ENCODE results near the gene ANK3. TPM values are rescaled to one million over a fixed set of nuclear protein-coding genes. Genes with fewer than 3 reads are reported as not detected.

Gene ANK3
- total RNA-seq, 1 experiment from 2014 or later: 69.6 TPM

GRCh38 chr10:60377955-60378354 lies 11.7 kb downstream of the ANK3 start:
- no peak overlapping the region for H3K27ac Mint-ChIP-seq
- H3K9me3 Mint-ChIP-seq: no peaks in the 10 kb centered on the region
- POLR2A ChIA-PET: no interaction called here
- TF ChIP-seq FOXK1 (CRISPR knock-in tag; IDR thresholded peaks at IDR 0.05) (no peak), HMGA2 (CRISPR knock-in tag; IDR thresholded peaks at IDR 0.05) (no peak), GRHL2 (CRISPR knock-in tag; IDR thresholded peaks at IDR 0.05; ENCODE audit: insufficient replicate concordance, severe bottlenecking) (no peak), ZNF396 (CRISPR knock-in tag; IDR thresholded peaks at IDR 0.05; ENCODE audit: borderline replicate concordance) (no peak), USF1 (CRISPR knock-in tag; IDR thresholded peaks at IDR 0.05) (no peak), STAT6 (CRISPR knock-in tag; conservative IDR thresholded peaks at IDR 0.05; ENCODE audit: low read depth) (no peak), ZNF317 (CRISPR knock-in tag; IDR thresholded peaks at IDR 0.05; ENCODE audit: borderline replicate concordance, low read depth) (no peak), ZNF219 (CRISPR knock-in tag; IDR thresholded peaks at IDR 0.05; ENCODE audit: borderline replicate concordance) (no peak), TCF7 (CRISPR knock-in tag; IDR thresholded peaks at IDR 0.05; ENCODE audit: low read depth) (no peak), ZNF121 (CRISPR knock-in tag; IDR thresholded peaks at IDR 0.05) (no peak), ATF3 (CRISPR knock-in tag; conservative IDR thresholded peaks at IDR 0.05) (no peak), NFE2L1 (CRISPR knock-in tag; IDR thresholded peaks at IDR 0.05) (no peak)
- TF ChIP-seq, protein P1, sequence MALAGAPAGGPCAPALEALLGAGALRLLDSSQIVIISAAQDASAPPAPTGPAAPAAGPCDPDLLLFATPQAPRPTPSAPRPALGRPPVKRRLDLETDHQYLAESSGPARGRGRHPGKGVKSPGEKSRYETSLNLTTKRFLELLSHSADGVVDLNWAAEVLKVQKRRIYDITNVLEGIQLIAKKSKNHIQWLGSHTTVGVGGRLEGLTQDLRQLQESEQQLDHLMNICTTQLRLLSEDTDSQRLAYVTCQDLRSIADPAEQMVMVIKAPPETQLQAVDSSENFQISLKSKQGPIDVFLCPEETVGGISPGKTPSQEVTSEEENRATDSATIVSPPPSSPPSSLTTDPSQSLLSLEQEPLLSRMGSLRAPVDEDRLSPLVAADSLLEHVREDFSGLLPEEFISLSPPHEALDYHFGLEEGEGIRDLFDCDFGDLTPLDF (CRISPR knock-in tag; IDR thresholded peaks at IDR 0.05): no peak
- TF ChIP-seq, protein P2, sequence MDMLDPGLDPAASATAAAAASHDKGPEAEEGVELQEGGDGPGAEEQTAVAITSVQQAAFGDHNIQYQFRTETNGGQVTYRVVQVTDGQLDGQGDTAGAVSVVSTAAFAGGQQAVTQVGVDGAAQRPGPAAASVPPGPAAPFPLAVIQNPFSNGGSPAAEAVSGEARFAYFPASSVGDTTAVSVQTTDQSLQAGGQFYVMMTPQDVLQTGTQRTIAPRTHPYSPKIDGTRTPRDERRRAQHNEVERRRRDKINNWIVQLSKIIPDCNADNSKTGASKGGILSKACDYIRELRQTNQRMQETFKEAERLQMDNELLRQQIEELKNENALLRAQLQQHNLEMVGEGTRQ (CRISPR knock-in tag; IDR thresholded peaks at IDR 0.05): no peak
- TF ChIP-seq, protein P3, sequence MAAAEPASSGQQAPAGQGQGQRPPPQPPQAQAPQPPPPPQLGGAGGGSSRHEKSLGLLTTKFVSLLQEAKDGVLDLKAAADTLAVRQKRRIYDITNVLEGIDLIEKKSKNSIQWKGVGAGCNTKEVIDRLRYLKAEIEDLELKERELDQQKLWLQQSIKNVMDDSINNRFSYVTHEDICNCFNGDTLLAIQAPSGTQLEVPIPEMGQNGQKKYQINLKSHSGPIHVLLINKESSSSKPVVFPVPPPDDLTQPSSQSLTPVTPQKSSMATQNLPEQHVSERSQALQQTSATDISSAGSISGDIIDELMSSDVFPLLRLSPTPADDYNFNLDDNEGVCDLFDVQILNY (CRISPR knock-in tag; IDR thresholded peaks at IDR 0.05): no peak
- TF ChIP-seq, protein P4, sequence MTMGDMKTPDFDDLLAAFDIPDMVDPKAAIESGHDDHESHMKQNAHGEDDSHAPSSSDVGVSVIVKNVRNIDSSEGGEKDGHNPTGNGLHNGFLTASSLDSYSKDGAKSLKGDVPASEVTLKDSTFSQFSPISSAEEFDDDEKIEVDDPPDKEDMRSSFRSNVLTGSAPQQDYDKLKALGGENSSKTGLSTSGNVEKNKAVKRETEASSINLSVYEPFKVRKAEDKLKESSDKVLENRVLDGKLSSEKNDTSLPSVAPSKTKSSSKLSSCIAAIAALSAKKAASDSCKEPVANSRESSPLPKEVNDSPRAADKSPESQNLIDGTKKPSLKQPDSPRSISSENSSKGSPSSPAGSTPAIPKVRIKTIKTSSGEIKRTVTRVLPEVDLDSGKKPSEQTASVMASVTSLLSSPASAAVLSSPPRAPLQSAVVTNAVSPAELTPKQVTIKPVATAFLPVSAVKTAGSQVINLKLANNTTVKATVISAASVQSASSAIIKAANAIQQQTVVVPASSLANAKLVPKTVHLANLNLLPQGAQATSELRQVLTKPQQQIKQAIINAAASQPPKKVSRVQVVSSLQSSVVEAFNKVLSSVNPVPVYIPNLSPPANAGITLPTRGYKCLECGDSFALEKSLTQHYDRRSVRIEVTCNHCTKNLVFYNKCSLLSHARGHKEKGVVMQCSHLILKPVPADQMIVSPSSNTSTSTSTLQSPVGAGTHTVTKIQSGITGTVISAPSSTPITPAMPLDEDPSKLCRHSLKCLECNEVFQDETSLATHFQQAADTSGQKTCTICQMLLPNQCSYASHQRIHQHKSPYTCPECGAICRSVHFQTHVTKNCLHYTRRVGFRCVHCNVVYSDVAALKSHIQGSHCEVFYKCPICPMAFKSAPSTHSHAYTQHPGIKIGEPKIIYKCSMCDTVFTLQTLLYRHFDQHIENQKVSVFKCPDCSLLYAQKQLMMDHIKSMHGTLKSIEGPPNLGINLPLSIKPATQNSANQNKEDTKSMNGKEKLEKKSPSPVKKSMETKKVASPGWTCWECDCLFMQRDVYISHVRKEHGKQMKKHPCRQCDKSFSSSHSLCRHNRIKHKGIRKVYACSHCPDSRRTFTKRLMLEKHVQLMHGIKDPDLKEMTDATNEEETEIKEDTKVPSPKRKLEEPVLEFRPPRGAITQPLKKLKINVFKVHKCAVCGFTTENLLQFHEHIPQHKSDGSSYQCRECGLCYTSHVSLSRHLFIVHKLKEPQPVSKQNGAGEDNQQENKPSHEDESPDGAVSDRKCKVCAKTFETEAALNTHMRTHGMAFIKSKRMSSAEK (CRISPR knock-in tag; IDR thresholded peaks at IDR 0.05; ENCODE audit: borderline replicate concordance): no peak
- TF ChIP-seq, protein P5, sequence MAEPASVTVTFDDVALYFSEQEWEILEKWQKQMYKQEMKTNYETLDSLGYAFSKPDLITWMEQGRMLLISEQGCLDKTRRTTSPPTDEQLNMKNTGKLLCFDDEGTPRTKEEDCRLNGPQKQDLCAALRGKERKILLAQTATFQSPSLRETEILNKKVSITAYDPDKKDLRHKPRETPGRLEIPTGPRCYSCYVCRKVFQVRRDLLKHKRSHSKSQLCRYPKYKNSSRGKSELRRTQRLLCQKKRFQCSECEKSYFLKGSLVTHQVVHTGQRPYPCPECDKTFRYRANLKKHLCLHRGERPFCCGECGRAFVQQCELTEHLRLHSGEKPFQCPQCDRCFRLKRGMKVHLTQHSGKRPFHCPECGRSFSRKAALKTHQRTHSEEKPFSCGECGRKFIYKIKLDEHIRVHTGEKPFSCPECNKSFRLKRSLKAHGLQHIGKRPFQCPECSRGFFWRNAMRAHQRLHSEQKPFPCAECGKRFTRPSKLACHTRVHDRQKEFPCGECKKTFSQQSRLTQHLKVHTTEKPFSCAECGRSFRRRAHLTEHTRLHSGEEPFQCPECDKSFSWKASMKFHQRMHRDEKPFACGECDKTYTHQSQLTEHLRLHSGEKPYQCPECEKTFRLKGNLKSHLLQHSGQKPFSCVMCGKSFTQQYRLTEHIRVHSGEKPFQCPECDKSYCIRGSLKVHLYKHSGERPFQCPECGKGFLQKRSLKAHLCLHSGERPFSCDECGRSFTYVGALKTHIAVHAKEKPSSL (CRISPR knock-in tag; conservative IDR thresholded peaks at IDR 0.05): no peak
- TF ChIP-seq, protein P6, sequence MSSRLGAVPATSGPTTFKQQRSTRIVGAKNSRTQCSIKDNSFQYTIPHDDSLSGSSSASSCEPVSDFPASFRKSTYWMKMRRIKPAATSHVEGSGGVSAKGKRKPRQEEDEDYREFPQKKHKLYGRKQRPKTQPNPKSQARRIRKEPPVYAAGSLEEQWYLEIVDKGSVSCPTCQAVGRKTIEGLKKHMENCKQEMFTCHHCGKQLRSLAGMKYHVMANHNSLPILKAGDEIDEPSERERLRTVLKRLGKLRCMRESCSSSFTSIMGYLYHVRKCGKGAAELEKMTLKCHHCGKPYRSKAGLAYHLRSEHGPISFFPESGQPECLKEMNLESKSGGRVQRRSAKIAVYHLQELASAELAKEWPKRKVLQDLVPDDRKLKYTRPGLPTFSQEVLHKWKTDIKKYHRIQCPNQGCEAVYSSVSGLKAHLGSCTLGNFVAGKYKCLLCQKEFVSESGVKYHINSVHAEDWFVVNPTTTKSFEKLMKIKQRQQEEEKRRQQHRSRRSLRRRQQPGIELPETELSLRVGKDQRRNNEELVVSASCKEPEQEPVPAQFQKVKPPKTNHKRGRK (CRISPR knock-in tag; IDR thresholded peaks at IDR 0.05; ENCODE audit: borderline replicate concordance): no peak
- H3K27me3 Mint-ChIP-seq (ENCODE audit: low read depth): no peaks in the 10 kb centered on the region
- H3K4me3 Mint-ChIP-seq: no peak overlapping the region
- peaks cover 21% of the 10 kb centered on the region for H3K4me1 Mint-ChIP-seq
- CTCF ChIA-PET: interaction anchor here (1.3 kb wide), 1 partner anchor 42 kb away, joined by 3 read pairs; no protein-coding TSS in a partner anchor
- no peaks in the 10 kb centered on the region for H3K36me3 Mint-ChIP-seq
- DNase-seq (ENCODE audit: low spot score) (no peak), ATAC-seq (no peak)

Measured in WTC11 (cell line).